ENCODE measurements around the gene JPH2.

DNA sequence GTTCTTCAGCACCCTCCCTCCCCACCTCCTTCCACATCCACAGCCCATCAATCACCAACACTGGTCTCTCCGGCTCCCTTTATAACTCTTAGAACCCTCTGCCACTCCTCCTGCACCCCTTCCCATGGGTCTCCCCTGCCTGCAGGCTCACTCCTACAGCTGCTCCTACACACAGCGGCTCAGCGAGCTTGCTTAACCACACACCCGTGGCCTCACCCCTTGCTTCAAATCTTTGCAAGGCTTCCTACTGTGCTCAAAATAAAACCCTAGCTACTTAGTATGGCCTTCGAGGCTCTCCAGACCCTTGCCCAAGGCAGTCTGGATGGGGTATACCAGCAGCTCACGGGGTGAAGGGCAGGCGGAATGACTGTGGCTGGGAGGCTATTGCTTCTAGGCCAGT lies 63.7 kb downstream of the JPH2 start:
- TF ChIP-seq, protein P1, sequence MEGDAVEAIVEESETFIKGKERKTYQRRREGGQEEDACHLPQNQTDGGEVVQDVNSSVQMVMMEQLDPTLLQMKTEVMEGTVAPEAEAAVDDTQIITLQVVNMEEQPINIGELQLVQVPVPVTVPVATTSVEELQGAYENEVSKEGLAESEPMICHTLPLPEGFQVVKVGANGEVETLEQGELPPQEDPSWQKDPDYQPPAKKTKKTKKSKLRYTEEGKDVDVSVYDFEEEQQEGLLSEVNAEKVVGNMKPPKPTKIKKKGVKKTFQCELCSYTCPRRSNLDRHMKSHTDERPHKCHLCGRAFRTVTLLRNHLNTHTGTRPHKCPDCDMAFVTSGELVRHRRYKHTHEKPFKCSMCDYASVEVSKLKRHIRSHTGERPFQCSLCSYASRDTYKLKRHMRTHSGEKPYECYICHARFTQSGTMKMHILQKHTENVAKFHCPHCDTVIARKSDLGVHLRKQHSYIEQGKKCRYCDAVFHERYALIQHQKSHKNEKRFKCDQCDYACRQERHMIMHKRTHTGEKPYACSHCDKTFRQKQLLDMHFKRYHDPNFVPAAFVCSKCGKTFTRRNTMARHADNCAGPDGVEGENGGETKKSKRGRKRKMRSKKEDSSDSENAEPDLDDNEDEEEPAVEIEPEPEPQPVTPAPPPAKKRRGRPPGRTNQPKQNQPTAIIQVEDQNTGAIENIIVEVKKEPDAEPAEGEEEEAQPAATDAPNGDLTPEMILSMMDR (IDR thresholded peaks at IDR 0.05) = no peak
- TF ChIP-seq POLR2A (IDR thresholded peaks at IDR 0.05) = no peak
- TF ChIP-seq EP300 (IDR thresholded peaks at IDR 0.05) = no peak
